Measurements from ENCODE around the gene CDC20. TPM values are rescaled to one million over a fixed set of nuclear protein-coding genes. Genes with fewer than 3 reads are reported as not detected.

Gene CDC20
- total and polyA plus RNA-seq, 2 of the 4 experiments (the other 2 are of a cell fraction), result 103 to 107 TPM

Small RNA genes within 50 kb of the gene (microRNA-seq; reads per million reads assigned to microRNA genes)
- 2.9 reads per million for gene MIR6734 (ENCODE audit: unreplicated experiment)

Other genes with a start within 250 kb of the CDC20 start
- gene EBNA1BP2, start 186.7 kb upstream of the CDC20 start, total RNA-seq (2012; rRNA removed), result 135 and 173 TPM in 2 replicates
- gene EBNA1BP2, start 186.7 kb upstream of the CDC20 start, polyA plus RNA-seq (2012; rRNA removed), result 79.0 and 82.8 TPM in 2 replicates
- 0.28 and 0.36 TPM in 2 replicates for gene CFAP57, start 186.7 kb upstream of the CDC20 start, total RNA-seq (2012; rRNA removed)
- 0.19 and 0.29 TPM in 2 replicates for gene CFAP57, start 186.7 kb upstream of the CDC20 start, polyA plus RNA-seq (2012; rRNA removed)
- under 0.01 TPM in 1 of 2 replicates, not detected in the other for gene TMEM125, start 89.0 kb upstream of the CDC20 start, total RNA-seq (2012; rRNA removed)
- 0.03 and 0.10 TPM in 2 replicates for gene TMEM125, start 89.0 kb upstream of the CDC20 start, polyA plus RNA-seq (2012; rRNA removed)
- gene C1orf210, start 73.4 kb upstream of the CDC20 start, total RNA-seq (2012; rRNA removed), result not detected in 2 replicates
- not detected in 2 replicates for gene C1orf210, start 73.4 kb upstream of the CDC20 start, polyA plus RNA-seq (2012; rRNA removed)
- gene TIE1, start 58.0 kb upstream of the CDC20 start, total RNA-seq (2012; rRNA removed), result 2.3 and 3.3 TPM in 2 replicates
- 7.5 and 8.5 TPM in 2 replicates for gene TIE1, start 58.0 kb upstream of the CDC20 start, polyA plus RNA-seq (2012; rRNA removed)
- not detected in 2 replicates for gene MPL, start 21.2 kb upstream of the CDC20 start, total RNA-seq (2012; rRNA removed)
- gene MPL, start 21.2 kb upstream of the CDC20 start, polyA plus RNA-seq (2012; rRNA removed), result 0.12 TPM in 1 of 2 replicates, not detected in the other
- 66.4 and 88.9 TPM in 2 replicates for gene ELOVL1, start 9.0 kb downstream of the CDC20 start, total RNA-seq (2012; rRNA removed)
- gene ELOVL1, start 9.0 kb downstream of the CDC20 start, polyA plus RNA-seq (2012; rRNA removed), result 203 and 211 TPM in 2 replicates
- gene MED8, start 30.8 kb downstream of the CDC20 start, total RNA-seq (2012; rRNA removed), result 114 and 120 TPM in 2 replicates
- gene MED8, start 30.8 kb downstream of the CDC20 start, polyA plus RNA-seq (2012; rRNA removed), result 53.7 and 61.1 TPM in 2 replicates
- 9.5 and 9.7 TPM in 2 replicates for gene SZT2, start 30.9 kb downstream of the CDC20 start, total RNA-seq (2012; rRNA removed)
- 14.3 and 15.7 TPM in 2 replicates for gene SZT2, start 30.9 kb downstream of the CDC20 start, polyA plus RNA-seq (2012; rRNA removed)
- gene HYI, start 95.0 kb downstream of the CDC20 start, total RNA-seq (2012; rRNA removed), result 21.5 and 25.0 TPM in 2 replicates
- gene HYI, start 95.0 kb downstream of the CDC20 start, polyA plus RNA-seq (2012; rRNA removed), result 53.7 and 66.7 TPM in 2 replicates
- gene PTPRF, start 171.9 kb downstream of the CDC20 start, total RNA-seq (2012; rRNA removed), result 25.8 and 27.8 TPM in 2 replicates
- gene PTPRF, start 171.9 kb downstream of the CDC20 start, polyA plus RNA-seq (2012; rRNA removed), result 92.3 and 103 TPM in 2 replicates

Measured in IMR-90 (cell line).